Trophoblast cell (in vitro differentiated cells and primary cell): ENCODE data around the gene DUS2.

Experiments used
- DNase-seq, 2 donors: peaks; one replicate each; pipeline ENCODE4 v3.0.0-alpha.2; 2016
- H2AFZ ChIP-seq: 2 replicates; pipeline ENCODE4 v1.6.1; 2013; ENCODE audit warnings: low read length, moderate library complexity, mild to moderate bottlenecking; ENCODE audit not compliant: insufficient read depth, poor library complexity
- H2AK5ac ChIP-seq: 2 replicates; pipeline ENCODE4 v1.6.1; 2013; ENCODE audit warnings: mild to moderate bottlenecking, low read length
- H2BK120ac ChIP-seq: 2 replicates; pipeline ENCODE4 v1.6.1; 2013; ENCODE audit warnings: low read length, mild to moderate bottlenecking, moderate library complexity; ENCODE audit not compliant: insufficient read depth, poor library complexity
- H2BK12ac ChIP-seq: 2 replicates; pipeline ENCODE4 v1.6.1; 2013; ENCODE audit warnings: mild to moderate bottlenecking, low read length, moderate library complexity
- H2BK5ac ChIP-seq: 2 replicates; pipeline ENCODE4 v1.6.1; 2013; ENCODE audit warnings: low read length, low read depth, moderate library complexity, mild to moderate bottlenecking; ENCODE audit not compliant: poor library complexity
- H3K14ac ChIP-seq: 2 replicates; pipeline ENCODE4 v1.6.1; 2013; ENCODE audit warnings: mild to moderate bottlenecking, low read length
- H3K18ac ChIP-seq: 2 replicates; pipeline ENCODE4 v1.6.1; 2013; ENCODE audit warnings: mild to moderate bottlenecking, low read length
- H3K23ac ChIP-seq: 2 replicates; pipeline ENCODE4 v1.6.1; 2013; ENCODE audit warnings: low read length
- H3K27ac ChIP-seq: 2 replicates; pipeline ENCODE4 v1.5.1; 2013; ENCODE audit warnings: low read depth, mild to moderate bottlenecking, inconsistent platforms, low read length, moderate library complexity
- H3K27me3 ChIP-seq: 2 replicates; pipeline ENCODE4 v1.6.1; 2013; ENCODE audit warnings: inconsistent platforms, mild to moderate bottlenecking, low read length, moderate library complexity; ENCODE audit not compliant: insufficient read depth
- H3K36me3 ChIP-seq, 2 experiments: 1 replicate in 1 of 2; 2 replicates in 1 of 2; pipeline ENCODE4 v1.6.1; 2013; ENCODE audit warnings: low read length in 2 of 2, mild to moderate bottlenecking in 2 of 2, moderate library complexity in 1 of 2; ENCODE audit not compliant: insufficient read depth in 2 of 2, control insufficient read depth in 1 of 2
- H3K4ac ChIP-seq: 2 replicates; pipeline ENCODE4 v1.6.1; 2013; ENCODE audit warnings: low read depth, mild to moderate bottlenecking, low read length, moderate library complexity
- H3K4me1 ChIP-seq, 2 experiments: 1 replicate in 1 of 2; 2 replicates in 1 of 2; pipeline ENCODE4 v1.6.1; 2013; ENCODE audit warnings: low read length in 2 of 2, mild to moderate bottlenecking in 2 of 2, moderate library complexity in 1 of 2; ENCODE audit not compliant: insufficient read depth in 2 of 2, control insufficient read depth in 1 of 2
- H3K4me2 ChIP-seq: 2 replicates; pipeline ENCODE4 v1.6.1; 2013; ENCODE audit warnings: inconsistent platforms, mild to moderate bottlenecking, low read length, moderate library complexity
- H3K4me3 ChIP-seq: 2 replicates; pipeline ENCODE4 v1.5.1; 2013; ENCODE audit warnings: mild to moderate bottlenecking, low read depth, low read length, inconsistent platforms
- H3K79me1 ChIP-seq: one replicate; pipeline ENCODE4 v1.6.1; 2013; ENCODE audit warnings: low read length
- H3K79me2 ChIP-seq: 2 replicates; pipeline ENCODE4 v1.6.1; 2013; ENCODE audit warnings: low read length, mild to moderate bottlenecking; ENCODE audit not compliant: control insufficient read depth, insufficient read depth, poor library complexity
- H3K9ac ChIP-seq: 2 replicates; pipeline ENCODE4 v1.6.1; 2013; ENCODE audit warnings: mild to moderate bottlenecking, low read length
- H3K9me3 ChIP-seq: 2 replicates; pipeline ENCODE4 v1.6.1; 2013; ENCODE audit warnings: low read depth, mild to moderate bottlenecking, control low read depth, inconsistent platforms, low read length; ENCODE audit not compliant: insufficient read depth
- H4K12ac ChIP-seq: 2 replicates; pipeline ENCODE4 v1.6.1; 2013; ENCODE audit warnings: low read depth, mild to moderate bottlenecking, low read length, moderate library complexity
- H4K8ac ChIP-seq: 2 replicates; pipeline ENCODE4 v1.6.1; 2013; ENCODE audit warnings: low read depth, mild to moderate bottlenecking, low read length, moderate library complexity
- H4K91ac ChIP-seq: one replicate; pipeline ENCODE4 v1.6.1; 2013; ENCODE audit warnings: low read depth, mild to moderate bottlenecking, low read length, moderate library complexity
- WGBS: extraction: QIAGEN DNeasy Blood & Tissue Kit; methylation state at CpG from one replicate; pipeline ENCODE4 v1.1.7; 2013; ENCODE audit warnings: missing lambda C conversion rate; ENCODE audit not compliant: insufficient read length, insufficient coverage; ENCODE audit errors: extremely low coverage; 5-methylcytosine and 5-hydroxymethylcytosine counted together

The DUS2 gene

GRCh38 chr16:68078701-68079375 is 55.8 kb downstream of the DUS2 start:
- no peak overlapping the region for H3K14ac ChIP-seq
- no peak overlapping the region for H2BK5ac ChIP-seq
- no peaks in the 10 kb centered on the region for H3K27me3 ChIP-seq
- H2BK120ac ChIP-seq: no peak overlapping the region
- no peak overlapping the region for H3K27ac ChIP-seq
- no peaks in the 10 kb centered on the region for H3K79me2 ChIP-seq
- H3K9ac ChIP-seq: no peak overlapping the region
- no peak overlapping the region for H3K4ac ChIP-seq
- no peak overlapping the region for H2BK12ac ChIP-seq
- no peaks in the 10 kb centered on the region for H3K9me3 ChIP-seq
- H3K4me2 ChIP-seq: no peak overlapping the region
- no peak overlapping the region for H3K4me3 ChIP-seq
- DNase-seq: no peak
- H3K4me1 ChIP-seq: peaks cover 0 to 8% of the 10 kb centered on the region in 2 experiments
- H2AFZ ChIP-seq: no peak overlapping the region
- no peak overlapping the region for H4K91ac ChIP-seq
- no peak overlapping the region for H4K8ac ChIP-seq
- WGBS: no CpG with 5 or more reads among the region's 8 CpGs
- peaks cover 2% of the 10 kb centered on the region for H3K79me1 ChIP-seq
- H4K12ac ChIP-seq: no peak overlapping the region
- H3K23ac ChIP-seq: no peak overlapping the region
- no peak overlapping the region for H3K18ac ChIP-seq
- no peak overlapping the region for H2AK5ac ChIP-seq
- peaks cover 30 to 47% of the 10 kb centered on the region in 2 experiments for H3K36me3 ChIP-seq

- no peak overlapping the region for H2BK5ac ChIP-seq
- H3K4me2 ChIP-seq: no peak overlapping the region
- H3K4me3 ChIP-seq: no peak overlapping the region
- no peak overlapping the region for H3K9ac ChIP-seq
- no peak overlapping the region for H3K27ac ChIP-seq
- no peak overlapping the region for H3K23ac ChIP-seq
- no peaks in the 10 kb centered on the region for H3K27me3 ChIP-seq
- no peak overlapping the region for H4K8ac ChIP-seq
- H4K12ac ChIP-seq: no peak overlapping the region
- H3K36me3 ChIP-seq: peaks cover 26 to 43% of the 10 kb centered on the region in 2 experiments
- peaks cover 4 to 12% of the 10 kb centered on the region in 2 experiments for H3K4me1 ChIP-seq
- H2BK120ac ChIP-seq: no peak overlapping the region
- no peak overlapping the region for H3K18ac ChIP-seq
- no peak overlapping the region for H2AFZ ChIP-seq
- no peak overlapping the region for H3K4ac ChIP-seq
- peaks cover under 1% of the 10 kb centered on the region for H3K79me2 ChIP-seq
- no peak overlapping the region for H2BK12ac ChIP-seq
- H3K79me1 ChIP-seq: peaks cover 6% of the 10 kb centered on the region
- H3K14ac ChIP-seq: no peak overlapping the region
- no peak for DNase-seq
- H3K9me3 ChIP-seq: no peaks in the 10 kb centered on the region
- no peak overlapping the region for H4K91ac ChIP-seq
- no peak overlapping the region for H2AK5ac ChIP-seq
Measured at GRCh38 chr16:68079376-68079625, 56.2 kb downstream of the DUS2 start.

- Histone ChIP-seq H3K4ac (no peak overlapping the region), H3K79me2 (peaks cover 2% of the 10 kb centered on the region), H3K27ac (no peak overlapping the region), H4K8ac (no peak overlapping the region), H3K36me3 (peaks cover 22 to 38% of the 10 kb centered on the region in 2 experiments), H2BK120ac (no peak overlapping the region), H2BK5ac (no peak overlapping the region), H3K4me1 (peaks cover 4 to 14% of the 10 kb centered on the region in 2 experiments), H3K9ac (no peak overlapping the region), H4K91ac (no peak overlapping the region), H4K12ac (no peak overlapping the region), H3K14ac (no peak overlapping the region), H3K79me1 (peaks cover 11% of the 10 kb centered on the region), H2AFZ (no peak overlapping the region), H2BK12ac (no peak overlapping the region), H3K18ac (no peak overlapping the region), H3K4me3 (no peak overlapping the region), H3K23ac (no peak overlapping the region), H3K27me3 (no peaks in the 10 kb centered on the region), H3K4me2 (no peak overlapping the region), H3K9me3 (no peaks in the 10 kb centered on the region), H2AK5ac (no peak overlapping the region)
- peak in 1 of 2 donors; percentile 8 for DNase-seq
- no CpG with 5 or more reads among the region's 13 CpGs for WGBS
Measured at GRCh38 chr16:68079626-68080344, 56.7 kb downstream of the DUS2 start.

- Histone ChIP-seq H3K79me2 (peaks cover 9% of the 10 kb centered on the region), H4K91ac (no peak overlapping the region), H3K27ac (no peak overlapping the region), H2AK5ac (no peak overlapping the region), H3K18ac (no peak overlapping the region), H3K9ac (no peak overlapping the region), H3K4me1 (peaks cover 4 to 14% of the 10 kb centered on the region in 2 experiments), H3K4me2 (no peak overlapping the region), H4K12ac (no peak overlapping the region), H2AFZ (no peak overlapping the region), H3K23ac (no peak overlapping the region), H3K79me1 (peaks cover 19% of the 10 kb centered on the region), H3K4me3 (no peak overlapping the region), H2BK12ac (no peak overlapping the region), H4K8ac (no peak overlapping the region), H3K27me3 (no peaks in the 10 kb centered on the region), H3K9me3 (peaks cover 2% of the 10 kb centered on the region), H2BK5ac (no peak overlapping the region), H3K4ac (no peak overlapping the region), H3K14ac (no peak overlapping the region), H3K36me3 (peaks cover 16 to 20% of the 10 kb centered on the region in 2 experiments), H2BK120ac (no peak overlapping the region)
- DNase-seq: no peak
Measured at GRCh38 chr16:68081861-68082628, 59.0 kb downstream of the DUS2 start.
